Renal cortical epithelial cell (primary cell): Measurements from ENCODE around the gene MIX23. TPM values are rescaled to one million over a fixed set of nuclear protein-coding genes. Genes with fewer than 3 reads are reported as not detected.

Experiments
- DNase-seq: peaks from one replicate; pipeline ENCODE4 v3.0.0-alpha.2; 2011; ENCODE audit warnings: low read depth
- total RNA-seq: library from RNA; depleted of rRNA; stranded (reverse); fragments of >200 nt; gene quantifications from 2 replicates; pipeline ENCODE4 v1.2.3, GENCODE V29; 2014

Gene MIX23
- 45.8 and 63.6 TPM in 2 replicates for total RNA-seq

DNA sequence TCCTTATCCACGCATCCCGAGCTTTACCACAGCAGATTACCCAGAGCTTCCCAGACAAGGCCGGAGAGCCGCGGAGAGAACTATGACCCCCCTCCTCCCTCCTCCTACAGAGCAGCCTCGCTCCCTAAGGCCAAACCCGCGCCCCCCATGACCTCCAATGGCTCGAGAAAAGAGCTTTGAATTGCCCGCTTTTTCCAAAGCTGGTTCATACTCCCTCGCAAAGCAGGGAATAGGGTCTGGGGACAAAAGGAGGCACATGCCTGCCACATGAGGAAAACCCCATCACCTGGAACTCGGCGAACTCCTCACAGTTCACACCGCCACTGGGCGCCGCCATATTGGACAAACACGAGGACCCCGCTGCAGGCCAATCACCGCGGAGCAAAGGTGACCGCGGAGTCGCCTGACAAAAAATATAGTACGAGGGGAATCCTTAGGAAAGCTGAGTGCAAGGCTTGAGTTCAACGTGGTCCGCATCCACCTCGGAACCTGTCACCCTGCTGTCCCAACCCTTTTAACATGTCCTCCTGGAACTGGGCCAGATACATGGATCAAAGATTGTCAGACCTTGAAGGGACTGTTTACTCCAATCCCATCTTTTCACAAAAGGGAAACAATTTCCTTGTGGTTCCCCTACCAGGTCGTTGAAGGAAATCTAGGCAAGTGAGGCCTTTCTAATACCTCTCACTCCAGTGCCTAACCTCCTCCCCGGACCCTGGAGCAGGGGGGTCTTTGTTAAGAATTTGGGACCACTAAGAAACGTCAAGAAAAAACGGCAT, at the start of gene MIX23:
TSS of gene MIX23 (minus strand) at position 344 of the 779 bp plus-strand sequence. CDS start at position 337, 7 bp downstream.
- DNase-seq, result peak; percentile 66

DNA sequence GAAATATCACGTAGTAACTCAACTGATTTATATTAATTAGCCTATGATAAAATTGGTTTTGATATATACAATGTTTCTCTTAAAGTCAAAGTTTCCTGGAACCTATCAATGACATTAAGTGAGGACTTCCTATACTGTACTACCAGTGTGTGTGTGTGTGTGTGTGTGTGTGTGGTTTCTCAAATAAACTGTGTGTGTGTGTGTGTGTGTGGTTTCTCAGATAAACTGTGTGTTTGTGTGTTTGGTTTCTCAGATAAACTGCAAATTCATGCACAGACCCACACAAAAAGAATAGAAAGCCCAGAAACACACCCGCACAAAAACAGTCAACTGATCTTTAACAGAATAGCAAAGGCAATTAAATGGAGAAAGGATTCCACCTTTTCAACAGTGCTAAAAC, 47.3 kb upstream of the MIX23 start:
- no peak for DNase-seq

DNA sequence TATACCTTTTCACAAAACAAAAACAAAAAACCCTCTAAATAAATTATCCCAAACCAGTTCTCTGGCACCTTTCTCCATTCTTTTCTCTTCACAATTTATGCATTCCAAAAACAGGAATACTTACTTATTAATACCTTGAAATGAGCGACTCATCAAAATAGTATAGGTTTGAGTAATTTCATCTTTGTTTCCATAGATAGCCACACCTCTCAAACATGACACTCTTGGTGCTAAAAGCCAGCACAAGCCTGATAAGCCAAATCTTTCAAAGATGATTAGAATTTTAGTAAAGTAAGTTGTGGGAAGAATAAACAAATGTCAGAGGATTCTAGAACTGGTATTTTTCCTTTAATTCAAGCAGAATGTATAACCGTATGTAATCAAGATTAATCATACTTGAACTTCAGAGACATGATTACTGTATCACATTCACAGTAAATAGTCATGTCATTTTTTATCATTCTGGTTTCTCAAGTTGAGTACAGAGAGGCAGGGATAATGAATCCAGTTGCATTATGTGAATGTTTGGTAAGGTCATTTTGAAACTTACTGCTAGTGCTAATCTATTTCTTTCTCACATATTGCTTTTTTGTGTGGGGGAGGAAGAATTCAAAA, 44.9 kb upstream of the MIX23 start:
- no peak for DNase-seq

DNA sequence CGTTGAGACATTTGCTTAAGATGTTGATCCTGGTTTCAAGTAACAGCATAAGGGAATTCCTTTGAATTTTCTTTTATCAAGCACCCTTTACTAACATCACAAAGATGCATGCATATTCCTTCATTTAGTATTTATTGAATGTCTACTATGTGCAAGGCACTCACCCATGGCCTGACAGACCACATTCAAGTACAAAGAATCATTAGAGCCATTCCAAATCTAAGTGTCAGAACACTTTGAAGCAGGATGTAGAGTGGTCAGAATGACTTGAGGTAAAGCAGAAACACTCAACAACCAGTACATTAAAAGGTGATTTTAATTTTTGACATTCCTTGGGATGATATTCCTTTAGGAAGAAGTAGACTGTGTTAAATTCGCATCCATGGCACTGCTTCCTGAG, 38.8 kb upstream of the MIX23 start:
- DNase-seq, result peak; percentile 4

DNA sequence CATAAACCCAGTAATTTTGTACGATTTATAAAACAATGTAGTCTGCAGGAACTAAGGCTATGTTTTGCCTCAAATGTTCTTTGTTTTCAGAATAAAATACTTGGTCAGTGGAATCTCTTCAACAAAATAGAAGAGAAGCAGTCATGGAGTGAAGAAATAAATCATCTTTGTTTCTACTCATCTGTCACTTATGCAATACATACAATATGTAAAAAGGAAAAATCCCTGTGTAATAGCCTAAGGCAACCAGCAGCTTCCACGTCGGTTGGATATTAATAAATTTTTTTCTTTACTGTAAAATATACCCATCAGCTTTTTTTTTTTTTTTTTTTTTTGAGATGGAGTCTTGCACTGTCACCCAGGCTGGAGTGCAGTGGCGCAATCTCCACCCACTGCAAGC, 38.1 kb upstream of the MIX23 start:
- DNase-seq, result no peak

DNA sequence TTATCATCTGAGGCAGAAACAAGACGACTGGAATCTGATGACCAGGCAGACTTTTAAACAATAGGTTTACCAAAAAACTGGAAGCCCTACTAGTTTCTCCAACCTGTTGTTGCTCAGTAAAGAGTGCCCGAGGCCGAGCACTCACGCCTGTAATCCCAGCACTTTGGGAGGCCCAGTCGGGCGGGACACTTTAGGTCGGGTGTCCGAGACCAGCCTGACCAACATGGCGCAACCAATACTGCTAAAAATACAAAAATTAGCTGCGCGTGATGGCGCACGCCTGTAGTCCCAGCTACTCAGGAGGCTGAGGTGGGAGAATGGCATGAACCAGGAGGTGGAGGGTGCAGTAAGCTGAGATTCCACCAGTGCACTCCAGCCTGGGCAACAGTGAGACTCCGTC, 33.9 kb upstream of the MIX23 start:
- peak; percentile 48 for DNase-seq

DNA sequence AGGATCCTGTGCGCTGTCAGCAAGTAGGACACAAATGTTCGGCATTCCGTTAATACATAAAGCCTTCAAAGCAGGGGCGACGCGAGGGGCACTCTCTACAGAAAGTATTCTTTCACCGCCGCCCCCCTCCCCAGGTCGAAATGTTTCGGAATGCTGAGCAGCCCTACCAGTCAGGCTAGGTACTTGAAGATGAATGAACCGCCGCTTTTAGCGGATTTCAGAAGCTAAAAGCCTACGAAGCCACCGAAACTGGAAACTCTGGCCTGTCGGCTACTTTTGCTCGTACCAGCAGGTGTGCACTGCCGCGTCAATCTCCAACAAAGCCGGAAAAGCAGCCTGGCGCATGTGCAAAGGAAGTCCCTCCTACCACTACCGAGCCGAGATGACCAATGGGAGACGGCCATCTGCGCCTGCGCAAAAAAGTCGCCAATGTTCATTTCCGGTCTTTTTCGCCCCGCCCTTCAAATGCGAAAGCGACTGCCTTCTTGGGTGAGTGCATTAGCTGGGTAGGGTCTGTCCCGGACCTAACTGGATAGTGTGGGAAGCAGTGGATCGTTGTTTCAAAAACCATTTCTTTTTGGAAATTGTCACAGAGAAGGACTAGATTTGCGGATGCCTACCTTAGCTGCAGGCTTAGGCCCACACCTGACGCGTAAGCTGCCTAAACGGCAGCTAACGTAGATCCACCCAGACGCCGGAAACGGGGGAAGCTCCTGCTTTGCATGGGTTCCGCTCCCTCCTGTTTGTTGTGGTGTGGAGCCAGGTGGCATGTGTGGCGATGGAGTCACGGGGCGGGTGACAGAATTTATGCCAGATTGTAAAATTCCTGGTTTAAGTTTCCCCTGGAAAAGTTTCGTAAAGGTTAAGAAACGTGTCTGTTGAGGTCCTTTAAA, 33.0 kb upstream of the MIX23 start, which contains the start of gene WDR5B:
TSS of gene WDR5B (minus strand) at position 301 of the 893 bp plus-strand sequence. CDS start 534 bp downstream, outside the sequence.
- DNase-seq, result peak; percentile 95

DNA sequence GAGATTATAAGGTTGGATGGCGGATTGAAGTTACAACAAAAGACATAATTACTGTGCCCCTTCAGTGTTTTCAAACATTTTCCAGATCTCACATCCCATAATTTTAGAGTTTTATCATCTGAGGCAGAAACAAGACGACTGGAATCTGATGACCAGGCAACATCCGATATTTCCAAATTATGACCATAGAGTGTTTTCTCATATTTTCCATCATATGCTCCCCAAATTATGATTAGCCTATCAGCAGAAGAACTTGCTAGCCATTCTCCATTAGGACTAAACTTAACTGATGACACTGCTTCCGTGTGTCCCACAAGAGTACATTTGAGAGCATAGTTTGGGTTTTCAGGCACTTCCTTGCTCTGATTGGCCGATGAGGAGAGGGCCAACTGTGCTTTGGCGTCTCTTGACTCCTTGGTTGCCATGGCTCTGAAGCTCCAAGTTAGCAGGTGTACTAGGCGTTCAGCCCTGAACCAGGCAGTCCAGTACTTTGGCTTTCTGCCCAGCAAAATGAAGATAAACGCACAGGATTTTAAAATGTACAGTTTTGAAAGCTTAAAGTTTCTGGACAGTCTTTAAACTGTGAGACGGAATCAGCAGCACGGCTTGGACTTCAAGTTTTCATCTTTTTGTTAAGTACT, 32.2 kb upstream of the MIX23 start:
- DNase-seq, result peak; percentile 59

DNA sequence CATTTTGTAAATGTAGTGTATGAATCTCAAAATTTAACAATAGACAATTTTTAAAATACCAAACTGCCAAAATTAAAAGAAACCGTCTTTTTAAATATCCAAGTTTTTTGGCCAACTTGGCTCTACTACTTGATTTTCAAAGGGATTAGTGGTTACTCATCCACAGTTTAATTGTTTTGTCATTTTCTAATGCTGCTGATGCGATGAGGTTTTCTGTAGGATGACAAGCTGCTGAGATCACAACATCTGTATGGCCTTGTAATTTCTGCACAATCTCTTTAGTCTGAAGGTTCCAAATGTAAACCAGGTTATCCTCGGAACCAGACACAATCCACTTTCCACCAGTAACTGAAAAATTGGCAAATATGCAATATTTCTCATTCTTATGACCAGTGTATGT, 31.4 kb upstream of the MIX23 start:
- DNase-seq, result no peak

DNA sequence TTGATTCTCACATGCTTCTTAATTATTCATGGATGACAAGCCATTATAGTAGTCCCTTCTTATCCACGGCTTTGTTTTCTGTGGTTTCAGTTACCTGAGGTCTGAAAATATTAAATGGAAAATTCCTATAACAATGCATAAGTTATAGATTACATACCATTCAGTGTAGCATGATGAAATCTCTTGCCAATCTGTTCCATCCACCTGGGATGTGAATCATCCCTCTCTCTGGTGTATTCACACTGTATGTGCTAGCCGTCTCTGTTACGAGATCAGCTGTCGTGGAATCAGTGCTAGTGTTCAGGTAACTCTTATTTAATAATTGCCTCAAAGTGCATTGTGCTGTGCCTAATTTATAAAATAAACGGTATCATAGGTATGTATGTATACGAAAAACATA, 27.6 kb upstream of the MIX23 start:
- no peak for DNase-seq

DNA sequence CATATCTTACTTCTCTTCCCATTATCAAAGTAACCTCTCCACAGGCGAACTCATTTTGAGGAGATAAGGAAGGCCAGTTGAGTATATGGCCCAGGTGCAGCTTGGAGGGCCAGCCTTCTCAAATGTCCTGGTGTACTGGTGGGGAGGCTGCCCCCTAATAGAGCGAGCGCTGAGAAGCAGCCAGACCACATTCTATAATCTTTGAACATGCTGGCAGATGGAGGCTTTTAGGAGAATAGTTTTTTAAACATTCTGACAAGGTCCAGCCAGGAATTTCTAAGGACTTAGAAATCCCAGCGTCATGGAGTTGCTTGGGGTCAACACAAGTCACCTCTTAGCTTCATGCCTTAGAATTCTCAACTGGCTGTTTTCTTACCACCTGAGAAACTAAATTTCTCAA, 27.1 kb upstream of the MIX23 start:
- DNase-seq, result no peak

DNA sequence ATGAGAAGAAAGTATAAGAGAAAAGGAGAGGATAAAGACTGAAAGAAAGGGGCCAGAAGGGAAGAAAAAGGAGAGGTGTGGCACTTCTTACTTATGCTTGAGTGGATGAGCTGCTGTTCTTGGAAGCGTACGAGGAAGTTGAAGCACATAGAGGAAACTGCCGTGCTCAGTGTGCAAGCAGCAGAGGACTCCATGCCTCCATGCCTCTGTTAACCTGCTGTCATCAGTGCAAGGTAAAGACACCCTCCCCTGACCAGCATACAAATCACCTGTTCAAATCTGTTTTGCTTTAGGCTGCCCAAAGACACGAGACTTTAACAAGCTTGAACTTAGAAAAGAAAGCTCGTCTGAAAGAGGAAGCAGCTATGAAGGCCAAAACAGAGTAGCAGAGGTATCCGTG, 26.4 kb upstream of the MIX23 start:
- no peak for DNase-seq

DNA sequence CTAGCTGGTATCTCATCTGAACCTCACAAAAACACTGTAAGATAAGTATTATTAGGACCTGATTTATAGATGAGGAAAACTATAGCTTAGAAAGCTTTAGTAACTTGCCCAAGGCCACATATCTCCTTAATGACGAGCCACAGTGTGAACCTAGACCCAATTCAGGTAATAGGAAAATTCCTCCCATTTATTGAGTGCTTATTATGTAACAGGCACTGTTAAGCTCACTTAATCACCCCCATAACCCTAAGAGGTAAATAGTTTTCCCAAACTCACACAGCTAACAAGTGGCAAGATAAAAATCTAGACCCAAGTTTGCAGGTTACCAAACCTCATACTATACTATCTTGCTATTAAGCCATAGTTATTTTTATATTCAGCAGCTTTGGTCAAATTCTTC, 24.9 kb upstream of the MIX23 start:
- no peak for DNase-seq

DNA sequence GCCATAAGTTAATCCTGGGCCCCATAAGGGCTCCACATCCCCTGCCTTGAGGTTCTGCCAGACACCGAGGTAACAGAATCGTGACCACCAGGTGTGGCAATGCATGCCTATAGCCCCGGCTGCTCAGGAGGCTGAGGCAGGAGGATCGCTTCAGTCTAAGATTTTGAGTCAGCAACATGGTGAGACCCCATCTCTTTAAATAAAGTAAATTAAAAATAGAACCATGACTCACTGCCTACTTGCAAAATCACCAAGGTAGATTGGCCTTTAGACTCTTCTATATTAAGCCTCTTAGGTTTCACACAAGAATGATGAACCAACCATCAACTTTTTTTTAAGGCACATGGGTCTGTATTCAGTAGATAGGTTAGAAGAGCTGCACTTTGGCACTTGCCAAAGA, 23.2 kb upstream of the MIX23 start:
- peak; percentile 55 for DNase-seq

DNA sequence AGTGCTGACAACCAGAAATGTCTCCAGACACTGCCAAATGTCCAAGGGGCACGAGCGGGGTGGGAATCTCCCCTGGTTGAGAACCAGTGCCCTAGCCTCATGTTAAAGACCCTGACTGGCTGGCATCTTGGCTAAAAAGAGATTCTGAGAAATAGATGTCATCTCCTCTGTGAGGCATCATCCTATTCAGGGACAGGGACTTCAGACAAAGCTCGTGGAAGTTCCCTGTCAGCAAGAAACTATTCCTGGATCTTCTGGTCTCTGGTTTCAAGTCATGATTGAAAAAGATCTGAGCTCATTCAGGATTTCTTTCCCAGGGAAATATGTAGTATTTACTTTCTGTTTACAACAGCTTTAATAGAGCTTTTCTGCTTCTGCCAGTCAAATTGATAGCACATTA, 22.0 kb upstream of the MIX23 start:
- no peak for DNase-seq

DNA sequence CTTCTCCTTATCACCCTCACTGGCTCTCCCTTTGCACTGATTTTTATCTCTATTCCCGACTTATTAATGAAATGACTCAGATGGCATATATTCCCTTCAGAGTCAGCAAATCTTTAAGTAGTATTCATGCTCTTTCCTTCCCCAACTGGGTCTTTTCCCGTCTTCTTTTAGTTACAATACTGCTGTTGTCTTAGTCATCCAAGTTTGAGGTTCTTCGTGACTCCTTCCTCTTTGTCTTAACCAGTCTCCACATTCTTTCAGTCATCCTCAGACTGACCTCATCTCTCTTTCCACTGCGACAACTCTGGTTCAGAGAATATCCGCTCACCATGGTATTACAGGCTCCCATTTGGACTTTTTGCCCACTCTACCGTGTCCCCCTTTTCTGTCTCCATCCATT, 20.5 kb upstream of the MIX23 start:
- DNase-seq, result peak; percentile 9

DNA sequence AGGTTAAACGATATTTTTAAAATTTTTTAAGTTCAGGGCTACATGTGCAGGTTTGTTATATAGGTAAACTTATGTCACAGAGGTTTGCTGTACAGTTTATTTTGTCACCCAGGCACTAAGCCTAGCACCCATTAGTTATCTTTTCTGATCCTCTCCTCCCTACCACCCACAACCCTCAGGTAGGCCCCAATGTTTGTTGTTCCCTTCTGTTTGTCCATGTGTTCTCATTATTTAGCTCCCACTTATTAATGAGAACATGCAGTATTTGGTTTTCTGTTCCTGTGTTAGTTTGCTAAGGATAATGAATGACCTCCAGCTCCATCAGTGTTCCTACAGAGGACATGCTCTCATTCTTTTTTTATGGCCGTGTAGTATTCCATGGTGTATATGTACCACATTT, 15.9 kb upstream of the MIX23 start:
- DNase-seq, result no peak

DNA sequence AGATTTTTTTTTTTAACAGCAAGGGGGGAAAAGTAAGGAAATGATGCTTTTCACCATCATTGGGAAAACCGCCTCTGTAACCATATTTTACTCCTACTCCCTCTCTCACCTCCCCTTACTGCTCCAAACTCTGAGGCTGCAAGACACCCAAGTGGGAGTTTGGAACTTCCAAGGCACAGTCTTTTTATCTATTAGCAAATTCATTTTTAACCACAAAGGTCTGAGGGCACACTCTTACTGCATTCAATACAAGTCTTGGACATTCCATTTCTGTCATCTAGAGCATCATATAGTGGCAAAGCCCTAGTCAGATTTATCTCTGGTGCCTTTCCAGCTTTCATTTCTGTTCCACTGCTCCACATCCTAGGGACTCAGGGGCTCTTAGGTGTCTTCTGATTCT, 14.2 kb upstream of the MIX23 start:
- no peak for DNase-seq

DNA sequence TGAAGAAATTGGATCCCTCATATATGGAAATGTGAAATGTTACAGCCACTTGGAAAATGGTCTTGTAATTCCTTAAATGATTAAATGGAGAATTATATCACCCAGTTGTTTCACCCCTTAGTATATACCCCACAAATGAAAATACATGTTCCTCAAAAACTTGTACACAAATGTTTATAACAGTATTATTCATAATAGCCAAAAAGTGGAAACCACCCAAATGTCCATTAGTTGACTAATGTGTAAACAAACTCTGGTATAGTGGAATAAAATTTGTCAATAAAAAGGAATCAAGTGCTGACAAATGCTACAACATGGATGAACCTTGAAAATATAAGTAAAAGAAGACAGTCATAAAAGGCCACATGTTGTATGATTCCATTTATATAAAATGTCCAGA, 13.5 kb upstream of the MIX23 start:
- DNase-seq, result no peak

DNA sequence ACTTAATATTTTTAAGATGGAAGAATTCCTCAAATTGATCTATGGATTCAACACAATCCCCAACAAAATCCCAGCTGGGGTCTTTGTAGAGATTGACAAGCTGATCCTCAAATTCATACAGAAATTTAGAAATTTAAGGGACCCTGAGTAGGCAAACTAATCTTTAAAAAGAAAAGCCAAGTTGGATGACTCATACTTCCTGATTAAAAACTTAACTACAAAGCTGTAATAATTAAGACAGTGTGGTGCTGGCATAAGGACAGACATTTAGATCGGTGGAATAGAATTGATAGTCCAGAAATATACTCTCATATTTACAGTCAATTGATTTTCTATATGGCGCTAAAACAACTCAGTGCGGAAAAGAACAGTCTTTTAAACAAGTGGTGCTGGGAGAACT, 12.6 kb upstream of the MIX23 start:
- DNase-seq, result no peak

DNA sequence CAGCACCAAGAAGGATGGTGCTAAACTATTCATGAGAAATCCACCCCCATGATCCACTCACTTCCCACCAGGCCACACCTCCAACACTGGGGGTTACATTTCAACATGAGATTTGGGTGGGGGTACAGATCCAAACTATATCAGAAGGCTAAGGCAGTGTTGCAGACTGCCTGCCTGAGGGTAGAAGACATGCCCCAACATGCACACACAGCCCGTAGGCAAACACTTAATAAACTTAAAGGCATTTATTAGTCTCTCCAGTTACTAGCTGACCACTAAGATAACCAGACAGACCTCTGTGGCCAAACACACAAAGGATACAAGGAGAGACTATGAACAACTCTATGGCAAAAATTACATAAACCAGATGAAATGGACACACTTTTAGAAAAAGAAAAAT, 11.1 kb upstream of the MIX23 start:
- DNase-seq, result no peak
